GM18520 (cell line): ENCODE results near the gene PGK1.
A peak's percentile ranks its signal among the peaks of the same experiment; 100 is the strongest.
"Not testable (repeated sequence)": the region's sequence is repeated elsewhere in the genome, so short reads cannot be mapped to it uniquely, and the experiment has no call there.

Source experiments
- ATAC-seq: cut with Tn5 transposase; IDR thresholded peaks from one replicate; pipeline ENCODE4 v1.9.1; 2021; ENCODE audit not compliant: unreplicated experiment

PGK1 gene

DNA sequence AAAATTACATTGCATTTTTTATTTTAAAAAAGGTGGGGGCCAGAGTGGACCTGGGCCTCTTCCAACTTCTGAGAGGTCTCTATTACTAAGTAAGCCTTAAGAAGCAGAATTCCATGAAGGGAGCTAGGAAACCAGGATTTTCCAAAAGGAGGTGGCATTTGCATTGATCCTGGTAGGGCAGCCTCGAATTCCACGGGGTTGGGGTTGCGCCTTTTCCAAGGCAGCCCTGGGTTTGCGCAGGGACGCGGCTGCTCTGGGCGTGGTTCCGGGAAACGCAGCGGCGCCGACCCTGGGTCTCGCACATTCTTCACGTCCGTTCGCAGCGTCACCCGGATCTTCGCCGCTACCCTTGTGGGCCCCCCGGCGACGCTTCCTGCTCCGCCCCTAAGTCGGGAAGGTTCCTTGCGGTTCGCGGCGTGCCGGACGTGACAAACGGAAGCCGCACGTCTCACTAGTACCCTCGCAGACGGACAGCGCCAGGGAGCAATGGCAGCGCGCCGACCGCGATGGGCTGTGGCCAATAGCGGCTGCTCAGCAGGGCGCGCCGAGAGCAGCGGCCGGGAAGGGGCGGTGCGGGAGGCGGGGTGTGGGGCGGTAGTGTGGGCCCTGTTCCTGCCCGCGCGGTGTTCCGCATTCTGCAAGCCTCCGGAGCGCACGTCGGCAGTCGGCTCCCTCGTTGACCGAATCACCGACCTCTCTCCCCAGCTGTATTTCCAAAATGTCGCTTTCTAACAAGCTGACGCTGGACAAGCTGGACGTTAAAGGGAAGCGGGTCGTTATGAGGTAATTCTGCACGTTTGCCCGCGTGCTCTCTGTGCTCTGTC is at the start of gene PGK1:
TSS of gene PGK1 (plus strand) at position 626 of the 824 bp plus-strand sequence. CDS start at position 719, 93 bp downstream.
- ATAC-seq = peak; percentile 95

DNA sequence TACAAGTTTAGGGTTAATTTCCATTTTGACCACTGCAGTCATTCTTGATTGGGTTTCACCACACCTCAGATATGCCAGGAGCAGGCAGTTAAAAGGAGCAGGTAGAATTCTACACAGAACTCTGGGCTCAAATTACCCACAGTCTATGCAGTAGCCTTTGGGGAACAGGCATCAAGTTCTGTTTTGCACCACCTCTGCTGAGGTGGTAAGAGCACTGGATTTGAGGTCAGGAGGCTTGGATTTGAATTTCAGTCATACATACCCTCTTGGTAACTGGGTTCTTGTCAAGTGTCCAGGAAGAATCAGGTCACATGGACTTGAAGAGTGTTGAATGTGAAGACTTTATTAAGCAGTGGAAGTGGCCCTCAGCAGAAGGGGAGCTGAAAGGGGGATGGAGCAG is 40.4 kb upstream of the PGK1 start:
- ATAC-seq = no peak

DNA sequence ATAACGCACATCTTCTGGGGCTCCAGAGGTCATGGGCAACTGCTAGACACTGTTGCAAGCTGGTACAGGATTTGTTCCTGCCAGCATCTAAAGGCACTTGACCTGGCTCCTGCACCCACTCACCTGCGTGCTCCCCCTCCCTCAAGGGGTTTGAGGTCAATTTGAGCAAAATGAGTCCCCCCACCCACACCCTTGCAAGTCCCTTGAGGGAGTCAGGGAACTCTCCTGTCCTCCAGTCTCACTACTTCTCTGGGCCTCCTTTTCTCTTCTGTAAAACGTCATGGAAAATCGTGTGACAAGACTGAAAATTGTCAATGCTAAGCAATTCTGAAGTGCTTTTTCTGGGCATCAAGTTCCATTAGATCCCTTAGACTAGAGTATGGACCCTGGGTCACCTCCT is 39.9 kb upstream of the PGK1 start:
- no peak for ATAC-seq

DNA sequence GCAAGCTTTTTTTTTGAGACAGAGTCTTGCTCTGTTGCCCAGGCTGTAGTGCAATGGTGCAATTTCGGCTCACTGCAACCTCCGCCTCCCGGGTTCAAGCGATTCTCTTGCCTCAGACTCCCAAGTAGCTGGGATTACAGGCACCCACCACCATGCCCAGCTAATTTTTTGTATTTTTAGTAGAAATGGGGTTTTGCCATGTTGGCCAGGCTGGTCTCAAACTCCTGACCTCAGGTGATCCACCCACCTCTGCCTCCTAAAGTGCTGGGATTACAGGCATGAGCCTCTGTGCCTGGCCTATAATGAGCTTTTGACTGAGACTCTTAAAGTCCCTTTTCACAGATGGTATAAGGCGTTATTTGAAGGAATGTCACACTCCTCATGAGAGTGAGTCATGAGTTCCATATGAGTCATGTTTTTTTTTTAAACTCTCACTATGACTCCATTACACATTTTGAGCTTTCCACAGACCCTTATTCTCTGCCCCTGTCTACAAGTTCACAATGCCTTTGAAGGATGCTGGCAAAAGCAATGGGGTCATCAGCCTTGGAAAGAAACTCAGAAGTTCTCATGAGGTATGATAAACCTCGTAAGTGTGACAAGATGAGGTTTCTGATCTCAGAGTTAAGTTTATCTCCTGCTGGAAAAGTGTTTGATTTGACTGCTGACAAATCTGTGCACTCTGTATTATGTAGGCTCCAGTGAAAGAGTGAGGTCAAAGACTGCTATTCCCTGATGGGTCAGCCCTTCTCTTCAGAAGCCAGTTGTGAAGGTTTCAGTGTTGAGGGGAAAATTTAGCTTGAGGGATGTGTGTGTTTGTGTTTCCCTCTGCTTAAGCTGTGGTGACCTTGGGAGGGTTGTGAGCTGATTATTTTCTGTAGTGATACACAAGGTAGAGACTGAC is 39.1 kb upstream of the PGK1 start:
- peak; percentile 76 for ATAC-seq

DNA sequence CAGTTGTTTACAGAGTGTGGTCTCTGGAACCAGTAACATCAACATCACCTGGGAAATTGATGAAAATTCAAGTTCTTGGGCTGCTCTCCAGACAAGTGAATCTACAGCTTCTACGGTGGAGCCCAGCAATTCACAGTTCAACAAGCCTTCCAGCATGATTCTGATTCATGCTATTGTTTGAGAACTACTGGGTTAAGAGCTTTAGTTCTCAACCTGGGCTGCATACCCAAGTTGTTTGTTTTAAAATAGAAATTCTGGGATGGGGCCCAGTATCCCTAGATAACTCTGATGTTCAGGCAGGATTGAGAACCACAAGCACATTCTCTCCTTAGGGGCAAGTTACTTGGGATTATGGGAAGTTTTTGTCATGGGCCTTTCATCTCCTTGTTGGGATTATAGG is 37.9 kb upstream of the PGK1 start:
- no peak for ATAC-seq

DNA sequence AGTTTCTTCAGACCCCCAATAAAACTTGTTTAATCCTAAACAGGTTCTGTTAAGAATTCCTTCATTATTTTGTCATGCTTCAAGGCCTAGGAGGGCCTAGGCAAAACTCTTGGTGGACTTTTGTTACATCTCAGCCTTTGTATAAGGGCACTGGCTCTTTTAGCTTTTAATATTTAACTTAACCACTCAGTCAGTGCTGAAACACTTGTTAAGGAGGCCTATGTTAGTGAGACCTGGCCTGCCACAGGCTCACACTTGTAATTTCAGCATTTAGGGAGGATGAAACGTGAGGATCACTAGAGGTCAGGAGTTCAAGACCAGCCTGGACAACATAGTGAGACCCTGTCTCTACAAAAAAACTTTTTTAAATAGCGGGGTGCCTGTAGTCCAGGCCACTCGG is 32.7 kb upstream of the PGK1 start:
- ATAC-seq = no peak

DNA sequence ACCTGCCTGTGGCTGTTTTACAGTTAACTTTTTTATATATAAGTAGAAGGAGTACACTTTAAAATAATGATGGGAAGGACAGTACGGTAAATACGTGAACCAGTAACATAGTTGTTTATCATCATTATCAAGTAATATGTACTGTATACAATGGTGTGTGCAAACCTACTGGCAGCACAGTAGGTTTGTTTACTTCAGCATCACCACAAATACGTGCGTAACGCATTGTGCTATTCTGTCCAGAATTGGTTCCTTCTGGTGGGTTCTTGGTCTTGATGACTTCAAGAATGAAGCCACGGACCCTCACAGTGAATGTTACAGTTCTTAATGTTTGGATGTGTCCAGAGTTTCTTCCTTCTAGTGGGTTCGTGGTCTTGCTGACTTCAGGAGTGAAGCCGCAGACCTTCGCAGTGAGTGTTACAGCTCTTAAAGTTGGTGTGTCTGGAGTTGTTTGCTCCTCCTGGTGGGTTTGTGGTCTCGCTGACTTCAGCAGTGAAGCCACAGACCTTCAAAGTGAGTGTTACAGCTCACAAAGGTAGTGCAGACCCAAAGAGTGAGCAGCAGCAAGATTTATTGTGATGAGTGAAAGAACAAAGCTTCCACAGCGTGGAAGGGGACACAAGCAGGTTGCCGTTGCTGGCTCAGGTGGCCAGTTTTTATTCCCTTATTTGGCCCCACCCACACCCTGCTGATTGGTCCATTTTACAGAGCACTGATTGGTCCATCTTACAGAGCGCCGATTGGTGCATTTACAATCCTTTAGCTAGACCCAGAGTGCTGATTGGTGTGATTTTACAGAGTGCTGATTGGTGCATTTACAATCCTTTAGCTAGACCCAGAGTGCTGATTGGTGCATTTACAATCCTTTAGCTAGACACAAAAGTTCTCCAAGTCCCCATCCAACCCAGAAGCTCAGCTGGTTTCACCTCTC is 30.6 kb upstream of the PGK1 start:
- not testable (repeated sequence) for ATAC-seq

DNA sequence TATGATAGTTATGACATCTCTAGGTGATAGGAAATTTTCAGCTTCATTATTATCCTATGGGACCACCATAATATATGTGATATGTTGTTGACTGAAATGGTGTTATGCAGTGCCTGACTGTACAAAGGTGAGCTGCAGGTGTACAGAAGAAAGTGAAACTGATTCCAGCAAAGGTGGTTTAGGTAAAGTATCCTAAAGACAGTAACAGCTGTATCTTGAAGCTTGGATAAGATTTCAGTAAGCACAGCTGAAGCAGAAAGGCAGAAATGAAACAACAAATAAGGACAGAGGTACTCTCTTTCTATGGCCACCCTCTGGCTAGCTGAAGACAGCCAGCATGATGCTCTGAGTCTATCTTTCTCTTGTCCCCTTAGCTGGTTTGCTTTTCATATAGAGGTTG is 30.0 kb upstream of the PGK1 start:
- ATAC-seq = no peak

DNA sequence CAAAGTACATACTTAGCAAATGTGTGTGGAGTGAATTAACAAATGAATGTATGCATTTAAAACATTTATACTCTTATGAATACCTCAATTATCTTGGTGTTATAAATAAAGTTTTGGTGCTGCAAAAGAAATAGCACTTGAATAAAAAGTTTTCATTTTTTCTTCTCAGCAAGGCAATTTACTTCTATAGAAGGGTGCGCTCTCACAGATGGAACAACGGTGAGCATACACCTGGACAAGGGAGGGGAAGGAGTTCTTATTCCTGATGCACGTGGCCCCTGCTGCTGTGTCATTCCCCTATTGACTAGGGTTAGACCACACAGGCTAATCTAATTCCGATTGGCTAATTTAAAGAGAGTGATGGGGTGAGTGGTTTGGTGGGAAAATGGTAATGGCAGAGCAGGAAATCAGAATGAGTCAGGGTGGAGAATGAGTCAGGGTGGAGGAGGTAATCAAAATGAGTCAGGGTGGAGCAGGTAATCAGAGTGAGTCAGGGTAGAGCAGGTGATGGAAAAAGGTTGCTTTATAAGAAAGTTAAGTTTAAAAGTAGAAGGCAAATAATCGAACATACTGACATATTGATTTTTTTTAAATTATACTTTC is 28.2 kb upstream of the PGK1 start:
- no peak for ATAC-seq

DNA sequence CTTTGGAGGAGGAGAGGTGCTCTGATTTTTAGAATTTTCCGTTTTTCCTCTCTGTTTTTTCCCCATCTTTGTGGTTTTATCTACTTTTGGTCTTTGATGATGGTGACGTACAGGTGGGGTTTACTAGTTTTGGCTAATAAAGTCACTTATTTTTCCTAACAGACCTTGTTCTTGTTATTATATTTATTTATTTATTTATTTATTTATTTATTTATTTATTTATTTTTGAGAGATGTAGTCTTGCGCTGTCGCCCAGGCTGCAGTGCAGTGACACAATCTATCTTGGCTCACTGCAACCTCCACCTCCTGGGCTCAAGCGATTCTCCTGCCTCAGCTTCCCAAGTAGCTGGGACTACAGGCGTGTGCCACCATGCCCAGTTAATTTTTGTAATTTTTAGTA is 22.6 kb upstream of the PGK1 start:
- ATAC-seq = not testable (repeated sequence)

DNA sequence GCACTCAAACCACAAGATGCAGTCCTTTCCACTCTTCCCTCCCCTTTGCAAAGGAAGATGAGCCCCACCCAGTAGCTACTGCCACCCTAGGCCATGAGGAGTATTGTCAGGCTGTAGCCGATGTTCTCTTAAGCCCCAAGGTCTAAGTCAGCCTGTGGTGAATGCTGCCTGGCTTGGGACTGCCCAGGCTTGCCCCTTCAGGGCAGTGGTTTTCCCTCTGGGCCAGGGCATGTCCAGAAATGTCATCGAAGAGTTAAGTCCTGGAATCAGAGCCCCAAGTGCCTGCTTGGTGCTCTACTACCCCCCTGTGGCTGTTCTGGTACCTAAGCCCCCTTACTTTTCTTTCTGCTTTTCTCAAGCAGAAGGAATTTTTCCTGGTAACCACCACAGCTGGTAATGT is 11.8 kb upstream of the PGK1 start:
- peak; percentile 88 for ATAC-seq

DNA sequence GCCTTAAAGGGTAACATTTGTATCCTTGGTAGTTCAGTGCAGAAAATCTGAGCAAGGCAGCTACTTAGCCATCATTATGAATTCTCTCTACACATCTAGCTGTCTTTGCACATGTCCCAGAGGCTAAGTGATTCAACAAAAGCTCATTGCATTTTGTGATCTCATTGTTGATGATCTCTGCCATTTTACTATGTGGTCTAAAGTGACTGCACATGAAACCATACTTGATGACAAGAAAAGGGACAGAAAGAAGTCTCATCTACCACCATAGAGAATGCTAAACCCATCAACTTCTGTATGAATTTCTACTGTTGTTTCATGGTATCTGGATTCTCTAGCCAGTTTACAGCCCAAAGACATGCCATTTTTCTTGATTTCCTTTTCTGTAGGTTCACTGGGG is 5.9 kb upstream of the PGK1 start:
- ATAC-seq = no peak

DNA sequence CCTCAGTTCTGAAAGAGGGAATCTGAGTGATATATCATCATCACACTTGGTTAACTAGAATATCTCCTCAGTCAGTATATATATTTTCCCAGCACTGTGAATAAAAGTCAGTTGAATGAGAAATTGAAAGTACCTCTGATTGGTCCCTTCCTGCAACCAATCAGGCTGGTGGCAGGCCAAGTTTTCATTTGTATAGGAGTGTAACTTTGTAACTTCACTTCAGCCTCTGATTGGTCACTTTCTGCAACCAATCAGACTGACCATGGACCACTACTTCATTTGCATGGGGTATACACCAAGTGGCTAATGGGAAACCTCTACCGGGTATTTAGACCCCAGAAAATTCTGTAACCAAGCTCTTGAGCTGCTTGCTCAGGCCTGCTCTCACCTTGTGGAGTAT is 2.0 kb upstream of the PGK1 start:
- ATAC-seq = no peak

DNA sequence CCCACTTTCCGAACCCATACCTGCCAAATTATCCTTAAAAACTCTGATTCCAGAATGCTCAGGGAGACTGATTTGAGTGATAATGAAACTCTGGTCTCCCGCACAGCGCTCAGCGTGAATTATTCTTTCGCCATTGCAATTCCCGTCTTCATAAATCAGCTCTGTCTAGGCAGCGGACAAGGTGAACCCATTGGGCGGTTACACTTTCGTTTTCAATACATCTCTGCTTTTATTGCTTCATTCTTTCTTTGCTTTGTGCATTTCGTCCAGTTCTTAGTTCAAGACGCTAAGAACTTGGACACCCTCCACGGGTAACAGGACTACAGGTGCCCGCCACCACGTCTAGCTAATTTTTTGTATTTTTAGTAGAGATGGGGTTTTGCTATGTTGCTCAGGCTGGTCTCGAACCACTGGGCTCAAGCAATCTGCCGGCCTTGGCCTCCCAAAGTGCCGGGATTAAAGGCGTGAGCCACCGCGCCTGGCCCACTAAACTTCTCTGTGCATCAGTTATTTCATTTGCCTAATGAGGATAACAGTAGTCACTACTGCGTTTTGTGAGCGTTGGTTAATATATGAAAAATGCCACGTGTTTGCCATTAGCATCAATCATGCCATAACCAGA is 936 bp upstream of the PGK1 start:
- no peak for ATAC-seq

DNA sequence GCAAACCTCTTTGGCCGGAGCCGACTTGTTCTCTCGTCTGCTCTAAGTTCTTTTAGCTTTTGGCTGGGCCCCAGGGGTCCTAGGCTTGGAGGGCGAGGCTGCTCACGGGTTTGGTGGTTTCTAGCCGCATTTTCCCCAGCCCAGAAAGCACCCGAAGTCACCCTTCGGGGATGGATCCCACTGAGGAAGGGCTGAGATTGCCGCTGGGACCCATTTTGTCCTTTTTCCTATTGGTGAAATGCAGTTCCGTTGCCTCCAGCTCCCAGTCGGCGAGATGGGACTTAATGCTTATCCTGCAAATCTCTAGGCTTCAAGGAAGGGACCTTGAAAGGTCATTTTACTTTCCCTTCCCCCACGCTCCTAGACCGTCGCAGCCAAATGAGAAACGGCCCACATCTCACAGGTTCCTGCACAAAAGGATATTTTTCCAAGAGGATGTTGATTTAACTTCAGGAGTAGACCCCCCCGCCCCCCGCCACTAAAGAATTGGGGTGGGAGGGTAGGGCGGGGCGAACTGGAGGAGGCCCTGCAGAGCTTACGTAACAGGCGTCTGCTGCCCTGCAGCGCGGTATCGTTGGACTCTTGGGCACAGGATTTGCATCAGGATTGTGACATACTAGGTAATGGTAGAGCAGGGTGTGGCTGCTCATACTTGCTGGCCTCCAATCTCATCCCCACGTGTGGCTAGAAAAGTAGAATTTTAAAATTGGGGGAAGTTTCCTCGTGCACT is 564 bp downstream of the PGK1 start:
- ATAC-seq = peak; percentile 24

DNA sequence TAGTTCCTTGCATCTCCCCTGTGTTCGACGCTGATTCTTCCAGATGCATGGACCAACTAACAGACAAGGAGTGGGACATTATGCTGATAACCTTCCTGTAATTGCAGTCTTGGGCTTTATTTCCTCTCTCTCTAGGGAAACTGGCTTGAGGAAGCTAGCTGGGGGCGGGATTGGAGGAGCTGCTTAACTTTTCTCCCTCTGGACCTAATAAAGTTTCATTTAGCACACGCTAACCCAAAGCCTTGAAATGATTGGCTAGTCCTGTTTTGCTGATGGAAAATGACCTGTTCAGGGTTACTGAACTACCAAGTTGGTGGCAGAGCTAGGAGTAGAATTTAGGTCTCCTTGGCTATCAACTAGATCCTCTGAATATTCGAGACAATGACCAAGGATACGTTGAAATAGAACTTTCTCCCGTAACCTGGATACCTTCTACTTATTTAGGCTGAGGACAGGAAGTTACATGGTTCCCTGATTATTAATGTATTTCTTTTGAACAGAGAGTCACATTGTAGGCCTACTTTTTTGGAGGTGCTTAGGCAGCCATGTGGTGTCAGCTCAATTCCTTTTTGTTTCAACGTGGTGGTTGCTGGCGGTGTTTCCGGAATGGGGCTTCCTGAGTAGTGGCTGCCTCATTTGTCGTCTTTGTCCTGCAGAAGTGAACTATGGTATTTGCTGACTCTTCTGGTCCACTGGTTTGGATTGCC is 2.0 kb downstream of the PGK1 start:
- ATAC-seq = no peak

DNA sequence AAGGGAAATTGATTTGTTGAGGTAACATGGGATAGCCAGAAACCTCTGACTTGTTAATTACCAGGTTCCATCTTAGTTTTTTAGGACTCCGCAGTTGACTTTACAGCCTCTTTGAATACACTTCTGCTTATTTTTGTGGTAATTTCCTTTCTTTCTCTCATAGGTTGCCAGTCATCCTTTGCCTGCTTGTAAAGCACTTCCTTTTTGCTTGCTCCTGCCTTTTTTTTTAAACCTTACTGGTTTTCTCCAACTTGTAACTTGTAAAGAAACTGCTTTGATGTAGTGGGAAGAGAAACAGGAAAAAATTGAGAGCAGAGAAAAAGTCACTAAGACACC is 2.6 kb downstream of the PGK1 start:
- ATAC-seq = no peak

DNA sequence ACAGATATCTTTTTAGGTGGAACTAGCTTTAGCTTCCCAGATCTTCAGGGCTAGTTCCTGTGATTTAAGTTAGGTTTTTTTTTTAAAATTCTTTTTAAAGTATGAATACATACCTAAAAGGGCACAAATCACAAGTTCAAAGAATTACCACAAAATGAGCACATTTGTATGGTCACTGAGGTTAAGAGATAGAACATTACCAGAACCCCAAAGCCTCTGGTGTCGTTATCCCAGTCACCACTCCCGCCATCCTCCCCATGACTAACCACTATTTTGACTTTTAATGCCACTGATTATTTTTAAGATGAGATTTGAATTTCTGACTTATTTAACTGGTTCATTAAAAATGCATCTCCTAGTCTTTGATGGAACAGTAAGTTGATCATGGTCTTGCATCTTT is 5.4 kb downstream of the PGK1 start:
- ATAC-seq = no peak
